HL-60 (cell line): ENCODE data around the gene TERT.

Experiments
- DNase-seq, 2 experiments: peaks; one replicate each; pipeline ENCODE4 v3.0.0-alpha.2; 2010 to 2020; ENCODE audit warnings: low read depth in 1 of 2, low spot score in 1 of 2
- H3K27ac ChIP-seq: fragments of 250-450 bp; sonication (Bioruptor Pico); replicated peaks from 2 replicates; pipeline ENCODE4 v1.5.1; 2020; ENCODE audit warnings: mild to moderate bottlenecking, moderate library complexity
- H3K27me3 ChIP-seq: fragments of 250-450 bp; sonication (Bioruptor Pico); 2 replicates; pipeline ENCODE4 v1.5.1; 2021; ENCODE audit warnings: mild to moderate bottlenecking, moderate library complexity; ENCODE audit not compliant: insufficient read depth, poor library complexity, severe bottlenecking
- H3K4me3 ChIP-seq: replicated peaks from 2 replicates; pipeline ENCODE4 v1.5.1; 2011; ENCODE audit warnings: mild to moderate bottlenecking, control low read depth, low read length; ENCODE audit not compliant: insufficient read depth
- GABPA ChIP-seq: IDR thresholded peaks from 2 replicates; pipeline ENCODE4 v1.6.1; 2012; ENCODE audit warnings: low read depth
- POLR2AphosphoS5 ChIP-seq: IDR thresholded peaks from 2 replicates; pipeline ENCODE4 v1.6.1; 2012; ENCODE audit warnings: low read depth
- SPI1 ChIP-seq: IDR thresholded peaks from 2 replicates; pipeline ENCODE4 v1.6.1; 2012; ENCODE audit warnings: low read depth, mild to moderate bottlenecking, borderline replicate concordance
- TF ChIP-seq, protein P1 (sequence below): IDR thresholded peaks from 2 replicates; pipeline ENCODE4 v1.6.1; 2012; ENCODE audit warnings: low read depth; ENCODE audit not compliant: insufficient replicate concordance
- TF ChIP-seq, protein P2 (sequence below): IDR thresholded peaks from one replicate; pipeline ENCODE4 v1.5.1; 2011; ENCODE audit warnings: low read length, control low read depth, inconsistent platforms; ENCODE audit not compliant: insufficient read depth

TERT gene

DNA sequence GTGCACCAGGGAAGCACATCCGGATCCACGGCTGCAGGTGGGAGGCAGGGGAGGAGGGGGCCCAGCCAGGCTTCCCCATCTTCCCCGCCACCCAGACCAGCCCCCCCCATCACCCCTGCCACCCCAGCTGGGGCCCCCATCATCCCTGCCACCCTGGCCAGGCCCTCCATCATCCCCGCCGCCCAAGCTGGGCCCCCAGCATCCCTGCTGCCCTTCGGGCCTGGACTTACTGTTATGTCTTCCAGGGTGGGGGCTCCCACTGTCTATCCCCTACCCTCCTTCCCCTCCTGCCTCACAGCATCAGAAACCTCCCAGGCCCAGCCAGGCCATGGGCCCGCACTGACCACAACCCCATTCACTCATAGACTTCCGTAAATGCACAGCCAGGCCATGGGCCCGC is 42.2 kb downstream of the TERT start:
- Histone ChIP-seq H3K27me3 (no peaks in the 10 kb centered on the region), H3K27ac (no peak overlapping the region), H3K4me3 (no peak overlapping the region)
- no peak for TF ChIP-seq SPI1
- TF ChIP-seq GABPA, result no peak
- TF ChIP-seq, protein P1, sequence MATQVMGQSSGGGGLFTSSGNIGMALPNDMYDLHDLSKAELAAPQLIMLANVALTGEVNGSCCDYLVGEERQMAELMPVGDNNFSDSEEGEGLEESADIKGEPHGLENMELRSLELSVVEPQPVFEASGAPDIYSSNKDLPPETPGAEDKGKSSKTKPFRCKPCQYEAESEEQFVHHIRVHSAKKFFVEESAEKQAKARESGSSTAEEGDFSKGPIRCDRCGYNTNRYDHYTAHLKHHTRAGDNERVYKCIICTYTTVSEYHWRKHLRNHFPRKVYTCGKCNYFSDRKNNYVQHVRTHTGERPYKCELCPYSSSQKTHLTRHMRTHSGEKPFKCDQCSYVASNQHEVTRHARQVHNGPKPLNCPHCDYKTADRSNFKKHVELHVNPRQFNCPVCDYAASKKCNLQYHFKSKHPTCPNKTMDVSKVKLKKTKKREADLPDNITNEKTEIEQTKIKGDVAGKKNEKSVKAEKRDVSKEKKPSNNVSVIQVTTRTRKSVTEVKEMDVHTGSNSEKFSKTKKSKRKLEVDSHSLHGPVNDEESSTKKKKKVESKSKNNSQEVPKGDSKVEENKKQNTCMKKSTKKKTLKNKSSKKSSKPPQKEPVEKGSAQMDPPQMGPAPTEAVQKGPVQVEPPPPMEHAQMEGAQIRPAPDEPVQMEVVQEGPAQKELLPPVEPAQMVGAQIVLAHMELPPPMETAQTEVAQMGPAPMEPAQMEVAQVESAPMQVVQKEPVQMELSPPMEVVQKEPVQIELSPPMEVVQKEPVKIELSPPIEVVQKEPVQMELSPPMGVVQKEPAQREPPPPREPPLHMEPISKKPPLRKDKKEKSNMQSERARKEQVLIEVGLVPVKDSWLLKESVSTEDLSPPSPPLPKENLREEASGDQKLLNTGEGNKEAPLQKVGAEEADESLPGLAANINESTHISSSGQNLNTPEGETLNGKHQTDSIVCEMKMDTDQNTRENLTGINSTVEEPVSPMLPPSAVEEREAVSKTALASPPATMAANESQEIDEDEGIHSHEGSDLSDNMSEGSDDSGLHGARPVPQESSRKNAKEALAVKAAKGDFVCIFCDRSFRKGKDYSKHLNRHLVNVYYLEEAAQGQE, result no peak
- TF ChIP-seq, protein P2, sequence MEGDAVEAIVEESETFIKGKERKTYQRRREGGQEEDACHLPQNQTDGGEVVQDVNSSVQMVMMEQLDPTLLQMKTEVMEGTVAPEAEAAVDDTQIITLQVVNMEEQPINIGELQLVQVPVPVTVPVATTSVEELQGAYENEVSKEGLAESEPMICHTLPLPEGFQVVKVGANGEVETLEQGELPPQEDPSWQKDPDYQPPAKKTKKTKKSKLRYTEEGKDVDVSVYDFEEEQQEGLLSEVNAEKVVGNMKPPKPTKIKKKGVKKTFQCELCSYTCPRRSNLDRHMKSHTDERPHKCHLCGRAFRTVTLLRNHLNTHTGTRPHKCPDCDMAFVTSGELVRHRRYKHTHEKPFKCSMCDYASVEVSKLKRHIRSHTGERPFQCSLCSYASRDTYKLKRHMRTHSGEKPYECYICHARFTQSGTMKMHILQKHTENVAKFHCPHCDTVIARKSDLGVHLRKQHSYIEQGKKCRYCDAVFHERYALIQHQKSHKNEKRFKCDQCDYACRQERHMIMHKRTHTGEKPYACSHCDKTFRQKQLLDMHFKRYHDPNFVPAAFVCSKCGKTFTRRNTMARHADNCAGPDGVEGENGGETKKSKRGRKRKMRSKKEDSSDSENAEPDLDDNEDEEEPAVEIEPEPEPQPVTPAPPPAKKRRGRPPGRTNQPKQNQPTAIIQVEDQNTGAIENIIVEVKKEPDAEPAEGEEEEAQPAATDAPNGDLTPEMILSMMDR, result no peak
- no peak for TF ChIP-seq POLR2AphosphoS5
- no peak for DNase-seq

DNA sequence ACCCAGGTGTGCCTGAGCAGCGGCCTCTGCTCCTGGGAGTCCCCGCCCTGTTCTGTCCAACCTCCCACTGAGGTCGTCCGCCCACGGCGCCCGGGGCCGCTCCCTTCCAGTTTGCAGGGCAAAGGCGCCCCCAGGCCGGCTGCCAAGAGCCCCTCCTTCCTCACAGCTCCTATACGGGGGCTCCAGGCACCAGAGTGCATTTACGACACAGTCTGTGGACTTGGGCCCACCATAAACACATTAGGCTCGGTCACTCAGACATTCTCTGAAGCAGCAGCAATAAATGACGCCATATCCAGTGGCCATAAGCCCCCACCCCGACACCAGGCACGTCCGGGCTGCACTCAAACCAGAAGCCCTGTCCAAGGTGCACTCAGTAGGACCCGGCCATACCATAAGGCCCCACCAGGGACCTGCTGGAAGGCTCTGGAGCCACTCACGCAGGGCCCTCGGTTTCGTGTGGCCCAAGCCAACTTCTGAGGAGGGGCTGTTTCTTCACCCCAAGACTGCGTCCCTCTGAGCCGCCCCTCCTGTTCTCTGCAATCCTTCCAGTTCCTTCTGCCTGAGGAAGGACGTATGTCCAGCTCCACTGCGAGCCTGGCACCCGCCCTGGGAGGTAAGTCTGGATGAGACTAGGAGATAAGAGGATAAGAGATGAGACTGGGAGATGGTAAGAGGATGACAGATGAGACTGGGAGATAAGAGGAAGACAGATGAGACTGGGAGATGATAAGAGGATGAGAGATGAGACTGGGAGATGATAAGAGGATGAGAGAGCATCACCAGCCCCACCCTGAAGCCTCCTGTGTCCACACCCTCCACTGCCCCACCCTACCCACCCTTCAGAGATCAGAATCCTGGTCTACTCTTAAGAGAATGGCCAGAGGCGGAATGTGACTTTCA is 42.9 kb downstream of the TERT start:
- no peak for TF ChIP-seq SPI1
- TF ChIP-seq, protein P2, result no peak
- TF ChIP-seq, protein P1, result no peak
- TF ChIP-seq POLR2AphosphoS5, result no peak
- no peak overlapping the region for H3K27ac ChIP-seq
- H3K4me3 ChIP-seq, result no peak overlapping the region
- no peaks in the 10 kb centered on the region for H3K27me3 ChIP-seq
- no peak for DNase-seq

DNA sequence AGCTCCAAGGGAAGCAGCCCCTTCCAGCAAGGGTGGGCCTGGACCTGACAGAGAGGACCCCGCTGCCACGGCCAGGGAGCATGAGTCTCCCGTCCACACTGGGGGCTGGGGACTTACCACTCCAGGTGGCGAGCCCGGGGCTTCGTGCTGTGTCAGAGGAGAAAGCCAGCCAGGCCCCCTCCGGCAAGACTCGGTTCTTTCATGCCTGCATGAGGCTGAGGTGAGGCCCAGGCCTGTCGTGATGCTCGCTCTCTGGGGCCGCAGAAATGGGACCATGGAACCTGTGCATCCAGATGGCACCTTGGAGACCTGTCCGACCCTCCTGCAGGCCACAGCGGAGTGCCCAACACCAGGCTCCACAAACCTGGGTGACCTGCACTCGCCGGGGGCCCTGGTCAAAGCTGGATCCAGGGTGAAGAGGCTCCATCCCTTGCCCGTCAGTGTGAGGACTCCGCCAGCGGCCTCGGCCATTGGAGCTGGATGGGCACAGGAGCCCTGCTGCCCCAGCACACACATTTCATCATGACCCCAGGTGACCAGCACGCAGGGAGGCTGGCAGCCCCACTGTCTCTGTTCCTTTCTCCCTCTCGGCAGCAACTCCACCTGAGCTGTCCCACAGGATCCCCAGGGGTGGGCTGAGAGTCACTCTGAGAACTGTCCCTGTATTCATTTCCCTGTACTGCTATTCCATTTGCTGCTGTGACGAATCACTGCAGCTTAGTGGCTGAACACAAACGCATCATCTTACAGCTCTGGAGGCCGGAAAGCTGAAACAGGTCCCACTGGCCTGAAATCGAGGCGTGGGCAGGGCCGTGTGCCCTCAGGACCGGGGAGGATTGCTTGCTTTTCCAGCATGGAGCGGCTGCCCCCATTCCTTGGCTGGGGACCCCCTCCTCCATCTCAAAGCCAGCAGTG is 45.2 kb downstream of the TERT start:
- TF ChIP-seq, protein P1, result no peak
- TF ChIP-seq, protein P2, result no peak
- no peak for TF ChIP-seq GABPA
- no peak for TF ChIP-seq SPI1
- TF ChIP-seq POLR2AphosphoS5, result no peak
- Histone ChIP-seq H3K27ac (no peak overlapping the region), H3K4me3 (no peak overlapping the region), H3K27me3 (peaks cover 8% of the 10 kb centered on the region)
- no peak for DNase-seq
